ENCODE data around the gene LRP5.

- TF ChIP-seq CTCF (IDR thresholded peaks at IDR 0.05) (no peak), POLR2A (IDR thresholded peaks at IDR 0.05) (no peak), POLR2AphosphoS5 (IDR thresholded peaks at IDR 0.05; ENCODE audit: insufficient read depth in 1 of 2, low read depth in 1 of 2) (no peak)
Measured at GRCh38 chr11:68287419-68287818, 25.0 kb upstream of the LRP5 start.

Measured in vagina (tissue), 2 donors.